SK-N-SH (cell line): ENCODE data around the gene IPO8. TPM values are rescaled to one million over a fixed set of nuclear protein-coding genes. Genes with fewer than 3 reads are reported as not detected.

Experiments
- CTCF ChIA-PET: fragments of 300-600, 350-600 bp; formaldehyde crosslinking; extraction: SDS; loops from one replicate; lab custom pipeline; 2021; lab: Yijun Ruan, JAX
- POLR2A ChIA-PET: fragments of 350-600 bp; sonication (Branson Sonifier 250); formaldehyde crosslinking; extraction: SDS; loops from one replicate; lab custom pipeline; 2020; ENCODE audit warnings: antibody characterized with exemption, inconsistent platforms; lab: Yijun Ruan, JAX
- DNase-seq: peaks from one replicate; pipeline ENCODE4 v3.0.0; 2012
- H2AFZ ChIP-seq: fragments of 200-600 bp; sonication (generic); 2 replicates; pipeline ENCODE4 v1.8.1; 2016; ENCODE audit warnings: antibody characterized with exemption, mild to moderate bottlenecking, low read depth
- H3F3A ChIP-seq: fragments of 200-600 bp; sonication (generic); replicated peaks from 2 replicates; pipeline ENCODE3; 2016; ENCODE audit warnings: antibody characterized with exemption, mild to moderate bottlenecking; ENCODE audit not compliant: insufficient read depth
- H3K27ac ChIP-seq, 2 experiments: fragments of 200-500 bp in 1 of 2; fragments of 200-600 bp in 1 of 2; sonication (Bioruptor generic) in 1 of 2; sonication (generic), shearing (Covaris generic) in 1 of 2; 2 replicates each; pipeline versions ENCODE4 v1.5.1 to v1.6.1; 2014 to 2016; ENCODE audit warnings: low read depth in 2 of 2, inconsistent platforms in 1 of 2, low read length in 1 of 2, mild to moderate bottlenecking in 1 of 2, mixed read lengths in 1 of 2
- H3K27me3 ChIP-seq: fragments of 200-600 bp; sonication (generic), shearing (Covaris generic); 2 replicates; pipeline ENCODE4 v1.6.1; 2016; ENCODE audit warnings: mixed run types; ENCODE audit not compliant: insufficient read depth
- H3K36me3 ChIP-seq, 2 experiments: fragments of 200-500 bp in 1 of 2; fragments of 200-600 bp in 1 of 2; sonication (Bioruptor generic) in 1 of 2; sonication (generic) in 1 of 2; replicated peaks in 1 of 2; 2 replicates each; pipeline versions ENCODE3 to v1.5.1; 2014 to 2016; ENCODE audit warnings: low read length in 1 of 2, mild to moderate bottlenecking in 1 of 2; ENCODE audit not compliant: insufficient read depth in 2 of 2, control insufficient read depth in 1 of 2
- H3K4me1 ChIP-seq, 2 experiments: fragments of 200-500 bp in 1 of 2; fragments of 200-600 bp in 1 of 2; sonication (Bioruptor generic) in 1 of 2; sonication (generic), shearing (Covaris generic) in 1 of 2; 2 replicates each; pipeline versions ENCODE4 v1.5.1 to v1.6.1; 2014 to 2016; ENCODE audit warnings: low read depth in 1 of 2, low read length in 1 of 2, mixed run types in 1 of 2; ENCODE audit not compliant: insufficient read depth in 2 of 2, control insufficient read depth in 1 of 2
- H3K4me2 ChIP-seq: fragments of 200-600 bp; sonication (generic), shearing (Covaris generic); 2 replicates; pipeline ENCODE4 v1.6.1; 2017; ENCODE audit warnings: mixed run types
- H3K4me3 ChIP-seq, 2 experiments: fragments of 200-500 bp in 1 of 2; fragments of 200-600 bp in 1 of 2; sonication (Bioruptor generic) in 1 of 2; sonication (generic), shearing (Covaris generic) in 1 of 2; 2 replicates each; pipeline versions ENCODE4 v1.5.1 to v1.8.1; 2014 to 2016; ENCODE audit warnings: low read depth in 2 of 2, inconsistent platforms in 1 of 2, low read length in 1 of 2, mild to moderate bottlenecking in 1 of 2, mixed read lengths in 1 of 2, moderate library complexity in 1 of 2
- H3K79me2 ChIP-seq: fragments of 200-600 bp; sonication (generic); 2 replicates; pipeline ENCODE4 v1.8.1; 2017; ENCODE audit warnings: mild to moderate bottlenecking; ENCODE audit not compliant: insufficient read depth
- H3K9ac ChIP-seq: fragments of 200-600 bp; sonication (generic); 2 replicates; pipeline ENCODE4 v1.6.1; 2017; ENCODE audit warnings: mixed run types
- H3K9me2 ChIP-seq: fragments of 200-600 bp; sonication (generic); 2 replicates; pipeline ENCODE4 v1.6.1; 2017; ENCODE audit warnings: mixed run types
- H3K9me3 ChIP-seq: fragments of 200-600 bp; sonication (generic); 2 replicates; pipeline ENCODE4 v1.6.1; 2017; ENCODE audit warnings: mixed run types, mild to moderate bottlenecking, moderate library complexity
- H4K20me1 ChIP-seq: fragments of 200-600 bp; sonication (generic); 2 replicates; pipeline ENCODE4 v1.6.1; 2017; ENCODE audit warnings: mild to moderate bottlenecking, mixed run types; ENCODE audit not compliant: insufficient read depth
- CTCF ChIP-seq: fragments of 200-600 bp; sonication (generic); IDR thresholded peaks from 2 replicates; pipeline ENCODE4 v1.6.1; 2017; ENCODE audit warnings: antibody characterized with exemption, mild to moderate bottlenecking, moderate library complexity
- ELF1 ChIP-seq: IDR thresholded peaks from 2 replicates; pipeline ENCODE4 v1.4.0; 2012
- FOSL2 ChIP-seq: IDR thresholded peaks from 2 replicates; pipeline ENCODE4 v1.4.0; 2012; ENCODE audit warnings: low read depth, mild to moderate bottlenecking, moderate library complexity, borderline replicate concordance
- FOXM1 ChIP-seq: IDR thresholded peaks from 2 replicates; pipeline ENCODE4 v1.4.0; 2012; ENCODE audit warnings: low read depth, mild to moderate bottlenecking
- GATA2 ChIP-seq: sonication (generic); formaldehyde crosslinking; IDR thresholded peaks from 2 replicates; pipeline ENCODE4 v1.5.0; 2020; ENCODE audit warnings: mild to moderate bottlenecking, missing genetic modification reagents
- IRF3 ChIP-seq: fragments of 150-350 bp; IDR thresholded peaks from 2 replicates; pipeline ENCODE4 v1.6.1; 2016; ENCODE audit warnings: mild to moderate bottlenecking, low read depth, low read length
- JUND ChIP-seq: IDR thresholded peaks from 2 replicates; pipeline ENCODE4 v1.4.0; 2012
- MAX ChIP-seq: IDR thresholded peaks from 2 replicates; pipeline ENCODE4 v1.4.0; 2012; ENCODE audit warnings: low read depth
- MXI1 ChIP-seq: IDR thresholded peaks from 2 replicates; pipeline ENCODE4 v1.6.1; 2012; ENCODE audit warnings: mild to moderate bottlenecking, low read depth, low read length, improper control_type of control experiment
- NFIC ChIP-seq: IDR thresholded peaks from 2 replicates; pipeline ENCODE4 v1.4.0; 2012; ENCODE audit warnings: borderline replicate concordance
- RAD21 ChIP-seq: IDR thresholded peaks from 2 replicates; pipeline ENCODE4 v1.6.1; 2012; ENCODE audit warnings: mild to moderate bottlenecking, low read length
- RFX5 ChIP-seq: IDR thresholded peaks from 2 replicates; pipeline ENCODE4 v1.6.1; 2012; ENCODE audit warnings: mild to moderate bottlenecking, improper control_type of control experiment, low read length
- SMC3 ChIP-seq: IDR thresholded peaks from 2 replicates; pipeline ENCODE4 v1.6.1; 2012; ENCODE audit warnings: low read depth, low read length, improper control_type of control experiment
- TCF12 ChIP-seq: IDR thresholded peaks from 2 replicates; pipeline ENCODE4 v1.4.0; 2012
- TEAD4 ChIP-seq: IDR thresholded peaks from 2 replicates; pipeline ENCODE4 v1.4.0; 2012; ENCODE audit warnings: mild to moderate bottlenecking, borderline replicate concordance; ENCODE audit not compliant: insufficient read depth
- YY1 ChIP-seq: IDR thresholded peaks from 2 replicates; pipeline ENCODE4 v1.4.0; 2012; ENCODE audit warnings: low read depth, mild to moderate bottlenecking
- WGBS: methylation state at CpG from one replicate; pipeline ENCODE4 v1.1.6; 2017; ENCODE audit warnings: low lambda C conversion rate; 5-methylcytosine and 5-hydroxymethylcytosine counted together
- polyA plus RNA-seq, 3 experiments: library from polyadenylated mRNA; depleted of rRNA; stranded (reverse); fragments of >200 nt; gene quantifications; 2 replicates each; pipeline ENCODE4 v1.2.3, GENCODE V29; 2012

The IPO8 gene
- polyA plus RNA-seq, 1 of the 3 experiments (the other 2 are of a cell fraction), result 5.8 TPM

GRCh38 chr12:30696103-30696408 is 387 bp upstream of the IPO8 start:
- Histone ChIP-seq H3K79me2 (peaks cover 38% of the 10 kb centered on the region), H3K9ac (peak overlapping the region; percentile 77), H4K20me1 (no peaks in the 10 kb centered on the region), H3F3A (peaks cover 18% of the 10 kb centered on the region), H3K4me2 (peak overlapping the region; percentile 97), H3K4me1 (peaks cover 24 to 27% of the 10 kb centered on the region in 2 experiments; a peak in 3 of 4 replicates), H3K9me2 (no peaks in the 10 kb centered on the region), H3K4me3 (peak overlapping the region; percentile 99), H2AFZ (peak overlapping the region; percentile 94), H3K9me3 (no peaks in the 10 kb centered on the region), H3K27me3 (no peaks in the 10 kb centered on the region), H3K36me3 (no peaks in the 10 kb centered on the region), H3K27ac (peak overlapping the region; percentile 49 to 77; a peak in 3 of 4 replicates)
- no peak for DNase-seq
- 27% methylated on average over 6 of the region's 6 CpGs for WGBS
- ChIA-PET CTCF (interaction anchor here (0.7 to 2.3 kb wide), 12 partner anchors 9 to 669 kb away, joined by 3 to 11 read pairs (median 4); no protein-coding TSS in a partner anchor), POLR2A (interaction anchor here (0.6 to 1.2 kb wide), 5 partner anchors 10 to 693 kb away, joined by 3 to 5 read pairs (median 3); partner anchors contain the start of gene CAPRIN2)
- TF ChIP-seq ELF1, result no peak
- TF ChIP-seq GATA2 (CRISPR knock-in tag), result no peak
- no peak for TF ChIP-seq CTCF
- no peak for TF ChIP-seq TEAD4
- no peak for TF ChIP-seq FOXM1
- no peak for TF ChIP-seq SMC3
- no peak for TF ChIP-seq JUND
- TF ChIP-seq IRF3, result no peak
- TF ChIP-seq NFIC, result no peak
- TF ChIP-seq MAX, result no peak
- no peak for TF ChIP-seq RAD21

- Histone ChIP-seq H3K9me2 (no peaks in the 10 kb centered on the region), H3K4me1 (peaks cover 13 to 29% of the 10 kb centered on the region in 2 experiments; a peak in 2 of 4 replicates), H3K4me2 (peak overlapping the region; percentile 97), H4K20me1 (no peaks in the 10 kb centered on the region), H3K36me3 (no peaks in the 10 kb centered on the region), H2AFZ (peak overlapping the region; percentile 94), H3K9ac (peak overlapping the region; percentile 77)
- CTCF ChIA-PET, result interaction anchor here (0.7 to 2.3 kb wide), 14 partner anchors 9 to 1141 kb away, joined by 3 to 11 read pairs (median 4); partner anchors contain the start of gene CAPRIN2
- WGBS, result 16% methylated on average over 16 of the region's 16 CpGs
- TF ChIP-seq MAX, result peak; percentile 58; the same call in 1 of the 2 replicates
- TF ChIP-seq SMC3, result 0 out of 2 replicates have a peak, but pooled peaks have one; percentile 8
- peak; percentile 94 for TF ChIP-seq MXI1
- no peak for TF ChIP-seq TCF12
- peak; percentile 13; the same call in 1 of the 2 replicates for TF ChIP-seq RFX5
- TF ChIP-seq YY1, result no peak
- TF ChIP-seq FOXM1, result no peak
- 0 out of 2 replicates have a peak, but pooled peaks have one; percentile 4 for TF ChIP-seq RAD21
- no peak for TF ChIP-seq FOSL2
- TF ChIP-seq, all 33 proteins: peak for 5
- POLR2A ChIA-PET, result no interaction called here
- no peaks in the 10 kb centered on the region for H3K27me3 ChIP-seq
- H3K27ac ChIP-seq, result peak overlapping the region; percentile 49 to 89; a peak in 2 of 4 replicates
- peaks cover 7% of the 10 kb centered on the region for H3F3A ChIP-seq
- H3K79me2 ChIP-seq, result peaks cover 52% of the 10 kb centered on the region
- peak overlapping the region; percentile 99 for H3K4me3 ChIP-seq
- peak; percentile 60 for DNase-seq
- no peaks in the 10 kb centered on the region for H3K9me3 ChIP-seq
Observed at GRCh38 chr12:30694412-30695198, 1.1 kb downstream of the IPO8 start.
